Nephron progenitor cell (in vitro differentiated cells): ENCODE data around the gene SRSF9.
A peak's percentile ranks its signal among the peaks of the same experiment; 100 is the strongest.

Experiments
- DNase-seq: peaks from one replicate; pipeline ENCODE4 v3.0.0; 2021
- H3K27ac Mint-ChIP-seq: 2 replicates; pipeline ENCODE4 v1.8.0; 2021; ENCODE audit warnings: mild to moderate bottlenecking, moderate library complexity, mixed read lengths
- H3K27me3 Mint-ChIP-seq: 2 replicates; pipeline ENCODE4 v1.8.0; 2021; ENCODE audit warnings: mild to moderate bottlenecking, low read depth, mixed read lengths; ENCODE audit not compliant: poor library complexity
- H3K36me3 Mint-ChIP-seq: 2 replicates; pipeline ENCODE4 v1.8.0; 2021; ENCODE audit warnings: low read depth, mixed read lengths
- H3K4me1 Mint-ChIP-seq: 2 replicates; pipeline ENCODE4 v1.8.0; 2021; ENCODE audit warnings: mixed read lengths
- H3K4me3 Mint-ChIP-seq: 2 replicates; pipeline ENCODE4 v1.8.0; 2021; ENCODE audit warnings: mild to moderate bottlenecking, moderate library complexity, mixed read lengths
- H3K9me3 Mint-ChIP-seq: 2 replicates; pipeline ENCODE4 v1.8.0; 2021; ENCODE audit warnings: mild to moderate bottlenecking, moderate library complexity, mixed read lengths
- TF ChIP-seq, protein P1 (sequence below): fragments of 200-600 bp; sonication (generic); IDR thresholded peaks from 2 replicates; pipeline ENCODE4 v1.5.0; 2021; ENCODE audit warnings: antibody characterized with exemption

Gene SRSF9

GRCh38 chr12:120475643-120476042 lies 6.1 kb upstream of the SRSF9 start:
- H3K27me3 Mint-ChIP-seq = peaks cover 5% of the 10 kb centered on the region
- TF ChIP-seq, protein P1, sequence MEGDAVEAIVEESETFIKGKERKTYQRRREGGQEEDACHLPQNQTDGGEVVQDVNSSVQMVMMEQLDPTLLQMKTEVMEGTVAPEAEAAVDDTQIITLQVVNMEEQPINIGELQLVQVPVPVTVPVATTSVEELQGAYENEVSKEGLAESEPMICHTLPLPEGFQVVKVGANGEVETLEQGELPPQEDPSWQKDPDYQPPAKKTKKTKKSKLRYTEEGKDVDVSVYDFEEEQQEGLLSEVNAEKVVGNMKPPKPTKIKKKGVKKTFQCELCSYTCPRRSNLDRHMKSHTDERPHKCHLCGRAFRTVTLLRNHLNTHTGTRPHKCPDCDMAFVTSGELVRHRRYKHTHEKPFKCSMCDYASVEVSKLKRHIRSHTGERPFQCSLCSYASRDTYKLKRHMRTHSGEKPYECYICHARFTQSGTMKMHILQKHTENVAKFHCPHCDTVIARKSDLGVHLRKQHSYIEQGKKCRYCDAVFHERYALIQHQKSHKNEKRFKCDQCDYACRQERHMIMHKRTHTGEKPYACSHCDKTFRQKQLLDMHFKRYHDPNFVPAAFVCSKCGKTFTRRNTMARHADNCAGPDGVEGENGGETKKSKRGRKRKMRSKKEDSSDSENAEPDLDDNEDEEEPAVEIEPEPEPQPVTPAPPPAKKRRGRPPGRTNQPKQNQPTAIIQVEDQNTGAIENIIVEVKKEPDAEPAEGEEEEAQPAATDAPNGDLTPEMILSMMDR = no peak
- no peak overlapping the region for H3K27ac Mint-ChIP-seq

GRCh38 chr12:120474616-120474960 lies 5.0 kb upstream of the SRSF9 start:
- DNase-seq = no peak
- peak overlapping the region; percentile 49 for H3K4me3 Mint-ChIP-seq
- H3K27me3 Mint-ChIP-seq = peaks cover 7% of the 10 kb centered on the region
- no peaks in the 10 kb centered on the region for H3K36me3 Mint-ChIP-seq
- peaks cover 50% of the 10 kb centered on the region for H3K4me1 Mint-ChIP-seq
- TF ChIP-seq, protein P1 = no peak
- H3K27ac Mint-ChIP-seq = no peak overlapping the region
- H3K9me3 Mint-ChIP-seq = no peaks in the 10 kb centered on the region

More at GRCh38 chr12:120475643-120476042, 6.1 kb upstream of the SRSF9 start:
- no peak for DNase-seq
- Mint-ChIP-seq H3K9me3 (no peaks in the 10 kb centered on the region), H3K36me3 (no peaks in the 10 kb centered on the region), H3K4me3 (no peak overlapping the region), H3K4me1 (peaks cover 43% of the 10 kb centered on the region)

- Mint-ChIP-seq H3K4me3 (peak overlapping the region; percentile 48), H3K4me1 (peaks cover 50% of the 10 kb centered on the region), H3K36me3 (no peaks in the 10 kb centered on the region), H3K27me3 (peaks cover 7% of the 10 kb centered on the region), H3K9me3 (no peaks in the 10 kb centered on the region), H3K27ac (peak overlapping the region; percentile 32)
- no peak for DNase-seq
- TF ChIP-seq, protein P1 = no peak
These were observed 4.5 kb upstream of the SRSF9 start for GRCh38 chr12:120473807-120474615.

- H3K4me1 Mint-ChIP-seq = peaks cover 61% of the 10 kb centered on the region
- TF ChIP-seq, protein P1 = no peak
- no peaks in the 10 kb centered on the region for H3K9me3 Mint-ChIP-seq
- no peak overlapping the region for H3K27ac Mint-ChIP-seq
- H3K36me3 Mint-ChIP-seq = peaks cover 2% of the 10 kb centered on the region
- H3K27me3 Mint-ChIP-seq = peaks cover 7% of the 10 kb centered on the region
- H3K4me3 Mint-ChIP-seq = no peak overlapping the region
- no peak for DNase-seq
These were observed 3.0 kb upstream of the SRSF9 start for GRCh38 chr12:120472521-120472920.

DNA sequence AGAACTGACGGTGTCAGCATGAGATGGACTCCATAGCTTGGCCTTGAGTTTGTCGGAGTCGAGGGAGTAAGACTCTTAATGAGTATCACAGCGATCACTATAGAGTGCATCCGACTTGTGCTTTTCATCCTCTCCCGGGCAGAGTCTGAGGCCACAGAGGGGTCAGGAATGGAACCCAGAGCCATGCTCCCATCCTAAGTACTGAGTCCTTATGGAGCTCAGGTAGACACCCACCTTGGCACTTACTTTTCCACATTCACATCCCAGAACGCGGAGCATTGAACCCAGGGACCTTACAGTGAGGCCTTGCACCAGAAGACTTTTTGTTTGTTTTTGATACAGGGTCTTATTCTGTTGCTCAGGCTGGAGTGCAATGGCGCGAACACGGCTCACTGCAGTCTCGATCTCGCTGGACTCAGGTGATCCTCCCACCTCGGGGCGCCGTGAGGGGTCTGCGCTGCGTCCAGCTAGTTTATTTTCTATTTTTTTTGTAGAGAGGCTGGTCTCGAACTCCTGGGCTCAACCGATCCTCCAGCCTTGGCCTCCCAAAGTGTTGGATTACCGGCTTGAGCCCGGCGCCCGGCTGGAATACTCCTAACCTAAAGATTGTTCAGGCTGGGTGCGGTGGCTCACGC lies 719 bp upstream of the SRSF9 start:
- Mint-ChIP-seq H3K27me3 (peaks cover 7% of the 10 kb centered on the region), H3K4me3 (peak overlapping the region; percentile 93), H3K36me3 (peaks cover 24% of the 10 kb centered on the region), H3K4me1 (peaks cover 70% of the 10 kb centered on the region), H3K9me3 (no peaks in the 10 kb centered on the region), H3K27ac (peak overlapping the region; percentile 26)
- DNase-seq = peak; percentile 14
- TF ChIP-seq, protein P1 = no peak
